ENCODE data around the gene SLC22A13. TPM values are rescaled to one million over a fixed set of nuclear protein-coding genes. Genes with fewer than 3 reads are reported as not detected.
A peak's percentile ranks its signal among the peaks of the same experiment; 100 is the strongest.
"Not testable (repeated sequence)": the region's sequence is repeated elsewhere in the genome, so short reads cannot be mapped to it uniquely, and the experiment has no call there.

The SLC22A13 gene
- total RNA-seq, 1 donor from 2014 or later = under 0.01 TPM

DNA sequence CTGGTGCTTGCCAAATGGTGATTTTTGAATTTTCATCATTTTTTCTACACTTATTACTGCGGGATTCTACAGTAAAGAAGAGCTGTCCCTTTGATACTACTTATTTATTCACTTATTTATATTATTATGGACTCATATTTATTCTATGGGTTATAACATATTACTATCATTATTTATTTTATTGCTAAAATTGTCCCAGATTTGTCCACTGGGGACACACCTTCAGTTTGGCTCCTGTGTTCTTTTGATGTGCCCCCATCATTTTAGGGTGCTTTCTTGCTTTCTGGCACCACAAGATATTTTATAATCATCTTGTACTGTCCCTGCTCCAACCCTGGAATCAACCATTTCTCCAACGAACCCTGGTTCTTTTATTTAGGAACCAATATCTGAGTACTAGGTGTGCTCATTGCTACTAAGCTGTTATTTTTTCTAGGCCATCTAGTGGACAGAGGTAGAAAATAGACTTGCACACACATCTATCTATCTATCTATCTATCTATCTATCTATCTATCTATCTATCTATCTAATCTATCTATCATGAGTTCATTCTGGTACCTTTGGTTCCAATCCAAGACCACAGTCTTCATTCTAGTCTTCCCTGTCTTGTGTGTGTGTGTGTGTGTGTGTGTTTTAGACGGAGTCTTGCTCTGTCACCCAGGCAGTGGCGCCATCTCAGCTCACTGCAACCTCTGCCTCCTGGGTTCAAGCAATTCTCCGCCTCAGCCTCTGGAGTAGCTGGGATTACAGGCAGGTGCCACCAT is 32.5 kb downstream of the SLC22A13 start:
- DNase-seq (ENCODE audit: low read depth in 2 of 2) = peak; percentile 31 to 49

GRCh38 chr3:38306941-38307340 is 41.3 kb downstream of the SLC22A13 start:
- DNase-seq (ENCODE audit: low read depth in 2 of 2) = no peak

GRCh38 chr3:38307599-38307998 is 42.0 kb downstream of the SLC22A13 start:
- no peak for DNase-seq (ENCODE audit: low read depth in 2 of 2)

DNA sequence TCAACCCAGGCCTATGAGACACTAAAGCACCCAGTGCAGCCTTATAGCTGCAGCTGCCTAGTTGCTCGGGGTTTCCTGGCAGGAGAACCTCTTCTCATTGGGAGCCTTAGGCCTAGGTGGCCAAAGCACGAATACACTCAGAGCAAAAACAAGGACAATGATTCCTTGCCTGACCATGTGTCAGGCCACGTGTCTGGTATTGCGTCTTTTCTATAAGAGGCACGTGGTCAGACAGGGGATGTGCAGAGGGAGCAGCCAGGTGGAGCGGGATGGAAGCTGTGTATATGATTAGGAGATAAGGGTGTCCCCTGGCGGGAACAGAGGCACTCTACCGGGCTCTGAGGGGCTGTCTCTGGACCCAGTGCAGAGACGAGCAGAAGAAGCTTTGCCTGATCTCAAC is 42.8 kb downstream of the SLC22A13 start:
- no peak for DNase-seq (ENCODE audit: low read depth in 2 of 2)

DNA sequence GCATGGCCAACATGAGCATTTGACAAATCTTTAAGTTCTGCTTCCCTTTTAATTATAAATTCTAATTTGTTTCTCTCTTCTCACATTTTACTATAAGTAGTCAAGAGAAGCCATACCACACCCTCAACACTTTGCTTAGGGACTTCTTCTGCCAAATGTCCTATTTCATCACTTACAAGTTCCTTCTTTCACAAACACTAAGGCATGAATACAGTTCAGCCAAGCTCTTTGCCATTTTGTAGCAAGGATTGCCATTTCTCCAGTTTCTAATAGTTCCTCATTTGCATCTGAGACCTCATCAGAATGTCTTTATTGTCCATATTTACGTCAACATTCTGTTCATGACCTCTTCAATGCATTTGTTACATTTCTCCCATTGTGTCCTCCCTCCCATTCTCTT is 45.9 kb downstream of the SLC22A13 start:
- no peak for DNase-seq (ENCODE audit: low read depth in 2 of 2)

DNA sequence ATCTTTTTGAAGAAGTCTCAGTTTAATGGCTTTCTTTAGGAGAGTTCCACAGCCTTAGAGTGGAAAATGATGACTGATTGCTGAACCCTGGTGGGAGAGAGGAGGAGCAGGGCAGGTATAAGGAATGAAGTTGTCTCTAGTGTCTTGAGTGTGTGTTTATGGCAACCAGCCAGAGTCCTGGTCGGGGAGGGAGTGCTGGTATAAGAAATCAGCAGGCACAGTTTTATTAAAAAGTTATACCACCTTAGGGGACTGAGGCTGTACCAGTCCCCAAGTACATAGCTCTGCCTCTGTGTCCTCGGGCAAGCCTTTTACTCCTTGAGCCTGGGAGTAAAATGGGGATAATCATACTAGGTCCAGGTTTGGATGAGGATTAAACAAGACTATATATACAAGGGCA is 46.3 kb downstream of the SLC22A13 start:
- DNase-seq (ENCODE audit: low read depth in 2 of 2) = no peak

DNA sequence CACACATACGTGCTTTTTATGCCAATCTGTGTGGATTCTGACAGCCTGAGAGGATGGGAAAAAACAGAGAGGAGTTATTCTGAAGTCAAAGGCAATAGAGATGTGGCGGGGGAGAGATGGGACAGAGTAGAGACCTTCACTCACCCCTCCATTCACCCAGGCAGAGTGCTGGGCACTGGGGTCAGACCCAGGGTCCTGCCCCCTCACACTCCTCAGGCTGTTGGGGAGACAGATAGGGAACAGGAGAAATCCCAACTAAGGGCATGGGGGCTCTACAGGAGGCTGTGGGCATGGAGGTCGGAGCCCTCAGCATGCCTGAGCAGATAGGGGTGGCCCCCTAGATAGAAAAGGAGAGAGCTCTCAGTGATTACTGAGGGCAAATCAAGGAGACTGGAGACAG is 46.7 kb downstream of the SLC22A13 start:
- DNase-seq (ENCODE audit: low read depth in 2 of 2) = no peak

DNA sequence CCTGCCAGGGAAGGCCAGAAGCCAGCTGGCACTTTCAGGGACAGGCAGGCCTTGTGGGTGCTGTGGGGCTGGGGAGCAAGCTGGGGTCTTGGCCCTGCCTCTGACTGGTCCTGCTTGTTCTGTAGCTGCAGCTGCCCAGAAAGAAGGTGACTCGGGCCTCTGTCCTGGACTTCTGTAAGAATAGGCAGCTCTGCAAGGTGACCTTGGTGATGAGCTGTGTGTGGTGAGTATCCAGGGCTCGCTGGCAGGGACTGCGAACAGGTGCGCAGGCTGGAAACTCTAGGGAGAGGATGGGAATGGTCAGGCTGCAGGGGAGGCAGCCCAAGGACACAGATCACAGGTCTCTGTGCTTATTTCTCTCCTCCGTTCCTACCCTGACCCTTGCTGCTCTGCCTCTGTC is 47.7 kb downstream of the SLC22A13 start:
- DNase-seq (ENCODE audit: low read depth in 2 of 2) = no peak

GRCh38 chr3:38313695-38314094 is 48.1 kb downstream of the SLC22A13 start:
- DNase-seq (ENCODE audit: low read depth in 2 of 2) = no peak

DNA sequence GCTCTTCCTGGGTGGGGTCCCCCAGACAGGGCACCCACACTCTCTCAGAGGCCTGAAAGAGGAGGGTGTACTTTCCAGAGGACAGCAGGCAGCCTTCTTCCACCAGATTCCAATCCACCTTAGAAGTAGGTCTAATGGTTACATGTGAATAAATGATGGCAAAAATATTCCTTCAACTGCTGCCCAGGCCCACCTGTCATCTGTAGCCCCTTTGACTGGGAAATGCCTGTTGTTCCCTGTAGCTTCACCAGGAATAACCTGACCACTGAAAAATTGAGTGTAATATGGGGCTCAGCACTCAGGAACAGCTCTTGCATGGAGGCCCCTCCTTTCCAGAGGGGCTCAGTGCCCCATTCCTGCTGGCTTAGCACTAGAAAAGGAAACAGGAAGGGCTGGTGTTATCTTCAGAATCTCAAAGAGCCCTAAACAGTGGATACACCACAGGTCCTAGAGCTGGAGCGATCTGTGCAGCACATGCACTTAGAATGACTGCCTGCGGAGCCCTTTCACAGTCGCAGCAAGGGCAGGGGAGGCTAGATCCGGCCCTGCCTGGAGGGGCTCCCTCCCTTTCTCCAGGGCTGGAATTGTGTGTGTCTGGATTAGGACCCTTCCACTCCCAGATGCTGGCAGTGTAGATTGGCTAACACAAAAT is 48.6 kb downstream of the SLC22A13 start:
- no peak for DNase-seq (ENCODE audit: low read depth in 2 of 2)

GRCh38 chr3:38314764-38315487 is 49.3 kb downstream of the SLC22A13 start:
- DNase-seq (ENCODE audit: low read depth in 2 of 2) = no peak

- no peak for DNase-seq (ENCODE audit: low read depth in 2 of 2)
Measured at GRCh38 chr3:38315488-38316230, 50.0 kb downstream of the SLC22A13 start.

GRCh38 chr3:38316356-38317191 is 51.0 kb downstream of the SLC22A13 start:
- DNase-seq (ENCODE audit: low read depth in 2 of 2) = no peak

GRCh38 chr3:38317192-38317759 is 51.7 kb downstream of the SLC22A13 start:
- DNase-seq (ENCODE audit: low read depth in 2 of 2) = no peak

- DNase-seq (ENCODE audit: low read depth in 2 of 2) = no peak
Measured at GRCh38 chr3:38318766-38319671, 53.4 kb downstream of the SLC22A13 start.

GRCh38 chr3:38320638-38321037 is 55.0 kb downstream of the SLC22A13 start:
- not testable (repeated sequence) for DNase-seq (ENCODE audit: low read depth in 2 of 2)

DNA sequence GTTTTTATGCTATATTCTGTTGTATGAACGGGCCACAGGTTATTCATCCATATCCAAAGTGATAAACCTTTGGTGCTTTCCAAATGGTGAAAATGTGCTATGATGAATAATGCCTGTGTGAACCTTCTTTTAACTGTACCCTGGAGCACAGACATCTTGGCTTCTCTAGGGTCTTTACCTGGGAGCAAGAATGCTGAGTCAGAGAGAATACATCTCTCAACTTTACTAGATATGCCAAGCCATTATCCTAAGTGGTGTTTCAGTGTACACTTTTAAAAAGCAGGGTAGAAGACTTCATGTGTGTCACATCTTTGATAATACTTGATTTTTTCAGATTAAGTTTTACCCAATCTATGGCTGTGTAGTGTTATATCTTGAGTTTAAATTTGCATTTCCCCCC is 57.4 kb downstream of the SLC22A13 start:
- no peak for DNase-seq (ENCODE audit: low read depth in 2 of 2)

DNA sequence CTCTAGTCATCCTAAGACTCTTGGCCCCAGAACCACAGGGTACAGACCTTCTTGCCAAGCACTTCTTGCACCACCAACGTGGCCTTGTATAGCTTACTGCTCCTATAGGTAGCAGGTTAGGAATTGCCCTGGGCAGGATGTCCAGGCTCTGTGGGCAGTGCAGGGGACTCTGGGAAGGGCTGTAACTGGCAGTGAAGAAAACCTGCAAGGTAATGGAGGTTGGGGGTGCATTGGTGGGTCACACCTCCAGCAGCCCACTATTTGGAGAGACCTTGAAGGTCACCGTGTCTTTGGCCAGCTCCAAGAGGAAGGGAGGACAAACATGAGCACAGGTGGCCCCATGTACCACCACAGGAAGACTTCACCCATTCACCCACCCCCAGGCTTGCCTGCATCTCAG is 59.6 kb downstream of the SLC22A13 start:
- DNase-seq (ENCODE audit: low read depth in 2 of 2) = no peak

DNA sequence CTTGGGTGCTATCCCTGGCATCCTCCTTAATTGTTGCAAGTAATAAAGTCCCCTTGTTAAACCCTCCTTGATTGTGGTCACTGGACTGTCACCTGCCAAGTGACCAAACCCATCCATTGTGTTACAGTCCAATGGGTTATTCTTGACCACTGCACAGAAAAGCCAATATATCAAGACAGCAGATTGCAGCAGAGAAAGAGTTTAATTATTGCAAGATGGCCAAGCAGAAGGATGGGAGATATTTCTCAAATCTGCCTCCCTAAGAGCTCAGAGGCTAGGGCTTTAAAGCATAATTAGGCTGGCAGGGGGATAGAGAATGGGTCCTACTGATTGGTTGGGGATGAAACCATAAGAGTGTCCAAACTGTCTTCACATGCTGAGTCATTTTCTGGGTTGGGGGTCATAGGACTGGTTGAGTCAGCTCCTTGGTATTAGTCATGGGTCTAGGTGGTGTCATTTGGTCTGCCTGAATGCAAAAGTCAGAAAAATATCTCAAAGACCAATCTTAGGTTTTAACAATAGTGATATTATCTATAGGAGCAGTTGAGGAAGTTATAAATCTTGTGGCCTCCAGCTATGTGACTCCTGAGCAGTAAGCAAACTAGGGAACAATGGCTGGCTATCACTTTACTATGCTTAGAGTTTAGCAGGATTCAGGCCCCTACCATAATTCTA is 61.9 kb downstream of the SLC22A13 start:
- peak in 1 of 2 donors; percentile 50 for DNase-seq (ENCODE audit: low read depth in 2 of 2)
